K562 (cell line): ENCODE data around the gene OOSP1. TPM values are rescaled to one million over a fixed set of nuclear protein-coding genes. Genes with fewer than 3 reads are reported as not detected.

ENCODE experiments used
- ATAC-seq: fragments of 200-7000 bp; cut with Tn5 transposase; 3 replicates; pipeline ENCODE4 v1.9.1; 2020; ENCODE audit warnings: moderate library complexity
- BruUV-seq: library from RNA; stranded (reverse); fragments of 400-500 nt; replicated peaks from 2 replicates; lab custom pipeline; 2021; lab: Mats Ljungman, UMichigan
- CTCF ChIA-PET: fragments of 300-600 bp; formaldehyde crosslinking; extraction: SDS; loops from one replicate; lab custom pipeline; 2021; ENCODE audit warnings: low intra/inter-chr PET ratio; lab: Yijun Ruan, JAX
- POLR2A ChIA-PET: fragments of 300-600, 350-650 bp; sonication (Branson Sonifier 250); formaldehyde crosslinking; extraction: SDS; loops from one replicate; lab custom pipeline; 2021; ENCODE audit warnings: antibody characterized with exemption, inconsistent platforms; lab: Yijun Ruan, JAX
- DNase-seq, 4 experiments: peaks; one replicate each; pipeline versions ENCODE4 v3.0.0 to v3.0.0-alpha.2; 2011 to 2018; ENCODE audit warnings: low spot score in 3 of 4, mixed read lengths in 3 of 4; ENCODE audit errors: extremely low read depth in 1 of 4
- FAIRE-seq: peaks from 2 replicates; lab custom pipeline; 2011; peaks lifted over from hg19 to GRCh38; lab: Jason Lieb, UNC
- H2AFZ ChIP-seq: 2 replicates; pipeline ENCODE4 v1.6.0; 2011; ENCODE audit warnings: low read depth, low read length, control low read depth, inconsistent platforms
- H3K27ac ChIP-seq: fragments of 200-600 bp; 3 replicates; pipeline ENCODE4 v1.8.0; 2011; ENCODE audit warnings: low read depth, mild to moderate bottlenecking, control low read depth, inconsistent platforms, low read length, moderate library complexity, mixed read lengths; ENCODE audit errors: extremely low read depth
- H3K27me3 ChIP-seq, 2 experiments: fragments of 300-600 bp in 1 of 2; 2 replicates in 1 of 2; 3 replicates in 1 of 2; pipeline versions ENCODE4 v1.6.0 to v1.8.0; 2011; ENCODE audit warnings: inconsistent platforms in 2 of 2, low read length in 2 of 2, mild to moderate bottlenecking in 1 of 2, mixed read lengths in 1 of 2, moderate library complexity in 1 of 2; ENCODE audit not compliant: control insufficient read depth in 2 of 2, insufficient read depth in 2 of 2
- H3K36me3 ChIP-seq: fragments of 300-600 bp; 3 replicates; pipeline ENCODE4 v1.8.0; 2011; ENCODE audit warnings: mild to moderate bottlenecking, low read length, inconsistent platforms; ENCODE audit not compliant: control insufficient read depth, insufficient read depth
- H3K4me1 ChIP-seq, 2 experiments: fragments of 200-600 bp in 1 of 2; replicated peaks in 1 of 2; 2 replicates in 1 of 2; 3 replicates in 1 of 2; pipeline versions ENCODE4 v1.5.1 to v1.8.0; 2011; ENCODE audit warnings: inconsistent platforms in 2 of 2, low read length in 2 of 2, mild to moderate bottlenecking in 1 of 2, mixed read lengths in 1 of 2, moderate library complexity in 1 of 2; ENCODE audit not compliant: control insufficient read depth in 2 of 2, insufficient read depth in 2 of 2
- H3K4me2 ChIP-seq: 2 replicates; pipeline ENCODE4 v1.6.1; 2011; ENCODE audit warnings: low read length, control low read depth, inconsistent platforms, mixed read lengths; ENCODE audit not compliant: insufficient read depth
- H3K4me3 ChIP-seq: fragments of 200-600 bp; sonication (generic), shearing (Covaris generic); 2 replicates; pipeline ENCODE4 v1.5.1; 2016; ENCODE audit warnings: control low read depth, inconsistent platforms
- H3K79me2 ChIP-seq: fragments of 200-600 bp; 3 replicates; pipeline ENCODE4 v1.8.0; 2011; ENCODE audit warnings: low read length, inconsistent platforms; ENCODE audit not compliant: control insufficient read depth, insufficient read depth
- H3K9ac ChIP-seq, 2 experiments: 2 replicates each; pipeline versions ENCODE4 v1.6.0 to v1.6.1; 2011; ENCODE audit warnings: low read depth in 2 of 2, low read length in 2 of 2, control low read depth in 1 of 2, inconsistent platforms in 1 of 2, mild to moderate bottlenecking in 1 of 2, mixed read lengths in 1 of 2; ENCODE audit not compliant: insufficient read depth in 1 of 2
- H3K9me1 ChIP-seq: one replicate; pipeline ENCODE4 v1.6.0; 2011; ENCODE audit warnings: inconsistent platforms, mild to moderate bottlenecking, low read length, moderate library complexity; ENCODE audit not compliant: control insufficient read depth, insufficient read depth
- H3K9me3 ChIP-seq: replicated peaks from 2 replicates; pipeline ENCODE4 v1.5.1; 2011; ENCODE audit warnings: low read depth, low read length, inconsistent platforms; ENCODE audit not compliant: control insufficient read depth, insufficient read depth
- H4K20me1 ChIP-seq: replicated peaks from 2 replicates; pipeline ENCODE4 v1.6.1; 2011; ENCODE audit warnings: low read length, inconsistent platforms, mixed read lengths; ENCODE audit not compliant: control insufficient read depth, insufficient read depth
- CCNT2 ChIP-seq: IDR thresholded peaks from 2 replicates; pipeline ENCODE4 v1.6.1; 2011; ENCODE audit warnings: borderline replicate concordance, low read depth, mild to moderate bottlenecking, moderate library complexity, mixed read lengths, low read length; ENCODE audit not compliant: insufficient read length; ENCODE audit errors: extremely low read depth
- DMBX1 ChIP-seq: fragments of 250-450 bp; sonication (Bioruptor Pico); IDR thresholded peaks from 2 replicates; pipeline ENCODE4 v1.8.0; 2022; ENCODE audit warnings: inconsistent platforms, mild to moderate bottlenecking, moderate library complexity, borderline replicate concordance
- DNMT1 ChIP-seq: fragments of 450-650 bp; IDR thresholded peaks from 2 replicates; pipeline ENCODE4 v1.6.1; 2016; ENCODE audit warnings: antibody characterized with exemption, mild to moderate bottlenecking
- EP400 ChIP-seq: fragments of 450-650 bp; IDR thresholded peaks from 2 replicates; pipeline ENCODE4 v1.6.1; 2017; ENCODE audit warnings: antibody characterized with exemption, mild to moderate bottlenecking, moderate library complexity
- MLLT1 ChIP-seq, 2 experiments: fragments of 450-650 bp; IDR thresholded peaks; 2 replicates each; pipeline ENCODE4 v1.6.1; 2016
- NBN ChIP-seq: fragments of 450-650 bp; IDR thresholded peaks from 2 replicates; pipeline ENCODE4 v1.6.1; 2016; ENCODE audit warnings: low read depth, mild to moderate bottlenecking
- NFYB ChIP-seq: IDR thresholded peaks from 2 replicates; pipeline ENCODE4 v1.6.1; 2011; ENCODE audit warnings: mild to moderate bottlenecking, moderate library complexity; ENCODE audit not compliant: insufficient read length; ENCODE audit errors: extremely low read depth
- NRF1 ChIP-seq, 2 experiments: fragments of 450-650 bp; IDR thresholded peaks in 1 of 2; conservative IDR thresholded peaks in 1 of 2; 2 replicates each; pipeline ENCODE4 v1.6.1; 2014; ENCODE audit warnings: mild to moderate bottlenecking in 2 of 2
- POLR2B ChIP-seq: fragments of 450-650 bp; IDR thresholded peaks from 2 replicates; pipeline ENCODE4 v1.6.1; 2018; ENCODE audit warnings: low read depth; ENCODE audit not compliant: partially characterized antibody
- RNF2 ChIP-seq: sonication (generic); IDR thresholded peaks from 2 replicates; pipeline ENCODE4 v1.6.1; 2016
- THAP7 ChIP-seq: fragments of 250-450 bp; sonication (Bioruptor Pico); IDR thresholded peaks from 2 replicates; pipeline ENCODE4 v1.5.0; 2021
- ZBTB1 ChIP-seq: sonication (generic); formaldehyde crosslinking; IDR thresholded peaks from 2 replicates; pipeline ENCODE4 v1.8.1; 2023; ENCODE audit warnings: missing genetic modification reagents, low read depth, mild to moderate bottlenecking, borderline replicate concordance
- ZC3H8 ChIP-seq: fragments of 450-650 bp; IDR thresholded peaks from 2 replicates; pipeline ENCODE4 v1.6.1; 2017
- ZNF217 ChIP-seq: sonication (generic); formaldehyde crosslinking; IDR thresholded peaks from 2 replicates; pipeline ENCODE4 v1.8.0; 2022; ENCODE audit warnings: mild to moderate bottlenecking, missing genetic modification reagents
- ZNF274 ChIP-seq: IDR thresholded peaks from 2 replicates; pipeline ENCODE4 v1.6.1; 2011; ENCODE audit warnings: low read depth, mild to moderate bottlenecking, low read length, moderate library complexity, borderline replicate concordance
- WGBS: fragments of 100-300 bp; shearing (Covaris generic); methylation state at CpG from one replicate; pipeline ENCODE4 v1.1.6; 2016; ENCODE audit warnings: low coverage, mixed read lengths; ENCODE audit not compliant: insufficient coverage; ENCODE audit errors: missing lambda C conversion rate; 5-methylcytosine and 5-hydroxymethylcytosine counted together
- in situ Hi-C: fragments of 300-500 bp; cut with MboI; formaldehyde crosslinking; loops from 4 replicates; pipeline ENCODE4 v1.15.0; 2018; ENCODE audit warnings: inconsistent platforms, mixed read lengths
- intact Hi-C: fragments of 100-400 bp; cut with micrococcal nuclease; formaldehyde crosslinking; loops from 2 replicates; pipeline ENCODE4 v1.14.2; 2022
- polyA plus RNA-seq, 8 experiments: library from polyadenylated mRNA; depleted of rRNA in 4 of 8; stranded (reverse) in 5 of 8; unstranded in 3 of 8; fragments of >200 nt; fragmentation: Nextera tagmentation in 2 of 8; fragmentation: Illumina TruSeq in 1 of 8; extraction: Ambion mirVana in 2 of 8; extraction: Trizol in 1 of 8; gene quantifications; 2 replicates each; pipeline versions ENCODE4 v1.2.1 to v1.2.3, GENCODE V29; 2011 to 2014; ENCODE audit warnings: inconsistent platforms in 1 of 8, missing spikeins in 1 of 8
- total RNA-seq, 7 experiments: library from RNA; depleted of rRNA in 6 of 7; stranded (reverse); fragments of >200 nt in 6 of 7; fragmentation: Illumina TruSeq in 2 of 7; extraction: Trizol in 2 of 7; gene quantifications; 2 replicates each; pipeline versions ENCODE4 v1.2.1 to v1.2.3, GENCODE V29; 2011 to 2021; ENCODE audit warnings: low replicate concordance in 1 of 7

OOSP1 gene
- total and polyA plus RNA-seq, 9 of the 15 experiments (the other 6 are each of a cell fraction or from before 2014, with no cell fraction given): 0.14 to 3.0 (median 0.61) TPM

- CTCF ChIA-PET: no interaction called here
- no peaks in the 10 kb centered on the region for H3K4me1 ChIP-seq
- H3K36me3 ChIP-seq: no peaks in the 10 kb centered on the region
- H3K9ac ChIP-seq: no peak overlapping the region
- FAIRE-seq (no peak), DNase-seq (no peak), ATAC-seq (no peak)
- POLR2A ChIA-PET: interaction anchor here (0.6 kb wide), 1 partner anchor 76 kb away, joined by 3 read pairs; no protein-coding TSS in a partner anchor
- H3K27ac ChIP-seq: no peak overlapping the region
- intact Hi-C loops (no loop called here), in situ Hi-C loops (no loop called here)
- H3K4me2 ChIP-seq: no peak overlapping the region
- no TSS peak for BruUV-seq
- no peak overlapping the region for H3K4me3 ChIP-seq
- H4K20me1 ChIP-seq: no peaks in the 10 kb centered on the region
- 23% methylated on average over 4 of the region's 4 CpGs for WGBS
- TF ChIP-seq NRF1 (conservative IDR thresholded peaks at IDR 0.05 in 1 of 2, IDR thresholded peaks at IDR 0.05 in 1 of 2) (no peak), ZNF274 (peak; percentile 87)
- no peaks in the 10 kb centered on the region for H3K27me3 ChIP-seq
- no peaks in the 10 kb centered on the region for H3K9me1 ChIP-seq
- H3K79me2 ChIP-seq: no peaks in the 10 kb centered on the region
- peak overlapping the region; percentile 35; the same call in 1 of the 2 replicates for H2AFZ ChIP-seq
- H3K9me3 ChIP-seq: peaks cover 5% of the 10 kb centered on the region; the same call in 1 of the 2 replicates
Measured at GRCh38 chr11:59999691-60000090, 61.5 kb downstream of the OOSP1 start.

- FAIRE-seq: no peak
- H3K79me2 ChIP-seq: no peaks in the 10 kb centered on the region
- no TSS peak for BruUV-seq
- H3K4me1 ChIP-seq: no peaks in the 10 kb centered on the region
- peak overlapping the region; percentile 67 for H2AFZ ChIP-seq
- H3K36me3 ChIP-seq: no peaks in the 10 kb centered on the region
- H3K27ac ChIP-seq: peak overlapping the region; percentile 6; the same call in 1 of the 3 replicates
- in situ Hi-C loops (no loop called here), intact Hi-C loops (no loop called here)
- H3K9ac ChIP-seq: no peak overlapping the region
- H3K27me3 ChIP-seq: no peaks in the 10 kb centered on the region
- H3K4me3 ChIP-seq: no peak overlapping the region
- H3K9me3 ChIP-seq: peaks cover 5% of the 10 kb centered on the region; the same call in 1 of the 2 replicates
- no peaks in the 10 kb centered on the region for H3K9me1 ChIP-seq
- POLR2A ChIA-PET: no interaction called here
- ATAC-seq: no peak
- 51% methylated on average over 2 of the region's 2 CpGs for WGBS
- H4K20me1 ChIP-seq: no peaks in the 10 kb centered on the region
- CTCF ChIA-PET: no interaction called here
- H3K4me2 ChIP-seq: no peak overlapping the region
- peak in 1 of 4 experiments; percentile 8 for DNase-seq
- no peak for TF ChIP-seq ZC3H8
- TF ChIP-seq DNMT1: no peak
- TF ChIP-seq THAP7: no peak
- no peak for TF ChIP-seq POLR2B
- no peak for TF ChIP-seq CCNT2
- TF ChIP-seq RNF2: no peak
- TF ChIP-seq ZNF217 (CRISPR knock-in tag): no peak
- peak; percentile 64; the same call in 1 of the 2 replicates for TF ChIP-seq DMBX1 (CRISPR knock-in tag)
- no peak for TF ChIP-seq EP400
- no peak for TF ChIP-seq NBN
- no peak for TF ChIP-seq NFYB
- TF ChIP-seq MLLT1 (IDR thresholded peaks at IDR 0.05): no peak
- no peak for TF ChIP-seq ZBTB1
Measured at GRCh38 chr11:60003729-60004128, 65.5 kb downstream of the OOSP1 start.
